Measurements from ENCODE around the gene EFHC1. TPM values are rescaled to one million over a fixed set of nuclear protein-coding genes. Genes with fewer than 3 reads are reported as not detected.

Gene EFHC1
- total RNA-seq, 1 donor from 2014 or later: 1.6 TPM

Other genes starting within 250 kb of the EFHC1 start
- gene IL17A, start 234.0 kb upstream of the EFHC1 start, total RNA-seq: not detected in 2 replicates
- not detected in 2 replicates for gene IL17F, start 175.8 kb upstream of the EFHC1 start, total RNA-seq
- 211 and 213 TPM in 2 replicates for gene MCM3, start 135.6 kb upstream of the EFHC1 start, total RNA-seq
- 14.1 and 15.9 TPM in 2 replicates for gene PAQR8, start 58.2 kb upstream of the EFHC1 start, total RNA-seq
- gene TRAM2, start 156.7 kb downstream of the EFHC1 start, total RNA-seq: 13.9 TPM in 2 replicates